Activated CD8-positive, alpha-beta memory T cell treated with anti-CD3 and anti-CD28 coated beads, Interleukin-2, amount 10 ng/mL, durations not matched to agents 7 days and 5 days (primary cell): ENCODE data around the gene GPR25. TPM values are rescaled to one million over a fixed set of nuclear protein-coding genes. Genes with fewer than 3 reads are reported as not detected.
A peak's percentile ranks its signal among the peaks of the same experiment; 100 is the strongest.

Experiments
- ATAC-seq: fragments of 150-1000 bp; cut with Tn5 transposase; one replicate; pipeline ENCODE4 v1.10.0; 2021; ENCODE audit warnings: moderate library complexity
- CTCF ChIA-PET: fragments of 350-600 bp; sonication (Branson Sonifier 250); formaldehyde crosslinking; loops from one replicate; lab custom pipeline; 2021; ENCODE audit warnings: antibody characterized with exemption; lab: Charles Lee
- DNase-seq: peaks from one replicate; pipeline ENCODE4 v3.0.0-alpha.2; 2020
- H3K27ac Mint-ChIP-seq: one replicate; pipeline ENCODE4 v1.8.0; 2021; ENCODE audit warnings: mild to moderate bottlenecking, mixed read lengths
- H3K27me3 Mint-ChIP-seq: one replicate; pipeline ENCODE4 v1.8.0; 2021; ENCODE audit warnings: mixed read lengths
- H3K36me3 Mint-ChIP-seq: one replicate; pipeline ENCODE4 v1.8.0; 2021; ENCODE audit warnings: mild to moderate bottlenecking, mixed read lengths
- H3K4me1 Mint-ChIP-seq: one replicate; pipeline ENCODE4 v1.8.0; 2021; ENCODE audit warnings: mixed read lengths
- H3K4me3 Mint-ChIP-seq: one replicate; pipeline ENCODE4 v1.8.0; 2021; ENCODE audit warnings: mild to moderate bottlenecking, moderate library complexity, mixed read lengths
- H3K9me3 Mint-ChIP-seq: one replicate; pipeline ENCODE4 v1.8.0; 2022; ENCODE audit warnings: low read depth, mixed read lengths
- total RNA-seq, 2 experiments: library from RNA; stranded (reverse); gene quantifications; one replicate each; pipeline ENCODE4 v1.2.3, GENCODE V29; 2021

The GPR25 gene
- total RNA-seq, 2 experiments from 2014 or later, result 0.35 TPM; not detected in 1

- Mint-ChIP-seq H3K27ac (no peak overlapping the region), H3K9me3 (no peaks in the 10 kb centered on the region), H3K4me3 (no peak overlapping the region), H3K27me3 (peaks cover 75% of the 10 kb centered on the region), H3K4me1 (peaks cover 28% of the 10 kb centered on the region), H3K36me3 (no peaks in the 10 kb centered on the region)
- DNase-seq, result peak; percentile 74
- CTCF ChIA-PET, result interaction anchor here (0.7 to 2.3 kb wide), 4 partner anchors 11 to 157 kb away, joined by 3 to 7 read pairs (median 3); no protein-coding TSS in a partner anchor
- ATAC-seq, result peak; percentile 82
These were observed 5.2 kb downstream of the GPR25 start for GRCh38 chr1:200877839-200878551.

GRCh38 chr1:200880212-200880611 is 7.4 kb downstream of the GPR25 start:
- ATAC-seq, result peak; percentile 45
- H3K4me1 Mint-ChIP-seq, result peaks cover 26% of the 10 kb centered on the region
- H3K27ac Mint-ChIP-seq, result no peak overlapping the region
- H3K27me3 Mint-ChIP-seq, result peaks cover 73% of the 10 kb centered on the region
- CTCF ChIA-PET, result interaction anchor here (0.6 to 1.1 kb wide), 2 partner anchors 14 to 141 kb away, joined by 3 read pairs; no protein-coding TSS in a partner anchor
- no peaks in the 10 kb centered on the region for H3K36me3 Mint-ChIP-seq
- H3K9me3 Mint-ChIP-seq, result no peaks in the 10 kb centered on the region
- DNase-seq, result peak; percentile 50
- no peak overlapping the region for H3K4me3 Mint-ChIP-seq

- no peak overlapping the region for H3K27ac Mint-ChIP-seq
- no peaks in the 10 kb centered on the region for H3K36me3 Mint-ChIP-seq
- H3K9me3 Mint-ChIP-seq, result no peaks in the 10 kb centered on the region
- no peak overlapping the region for H3K4me3 Mint-ChIP-seq
- DNase-seq (peak; percentile 19), ATAC-seq (no peak)
- CTCF ChIA-PET, result no interaction called here
- H3K4me1 Mint-ChIP-seq, result peaks cover 41% of the 10 kb centered on the region
- H3K27me3 Mint-ChIP-seq, result peaks cover 59% of the 10 kb centered on the region
These were observed 10.3 kb downstream of the GPR25 start for GRCh38 chr1:200883118-200883517.

- H3K27me3 Mint-ChIP-seq, result peaks cover 64% of the 10 kb centered on the region
- no peak overlapping the region for H3K27ac Mint-ChIP-seq
- no peaks in the 10 kb centered on the region for H3K9me3 Mint-ChIP-seq
- H3K4me3 Mint-ChIP-seq, result no peak overlapping the region
- no peaks in the 10 kb centered on the region for H3K36me3 Mint-ChIP-seq
- CTCF ChIA-PET, result no interaction called here
- DNase-seq (no peak), ATAC-seq (no peak)
- H3K4me1 Mint-ChIP-seq, result peaks cover 55% of the 10 kb centered on the region
These were observed 13.0 kb downstream of the GPR25 start for GRCh38 chr1:200885623-200886402.

GRCh38 chr1:200886594-200886993 is 13.8 kb downstream of the GPR25 start:
- peaks cover 62% of the 10 kb centered on the region for H3K27me3 Mint-ChIP-seq
- H3K4me3 Mint-ChIP-seq, result no peak overlapping the region
- H3K36me3 Mint-ChIP-seq, result no peaks in the 10 kb centered on the region
- DNase-seq, result no peak
- H3K27ac Mint-ChIP-seq, result no peak overlapping the region
- peaks cover 54% of the 10 kb centered on the region for H3K4me1 Mint-ChIP-seq
- no peaks in the 10 kb centered on the region for H3K9me3 Mint-ChIP-seq
- CTCF ChIA-PET, result no interaction called here
- ATAC-seq, result no peak

- ATAC-seq (no peak), DNase-seq (no peak)
- Mint-ChIP-seq H3K9me3 (no peaks in the 10 kb centered on the region), H3K4me1 (peaks cover 55% of the 10 kb centered on the region), H3K27ac (peak overlapping the region; percentile 15), H3K36me3 (no peaks in the 10 kb centered on the region), H3K27me3 (peaks cover 63% of the 10 kb centered on the region), H3K4me3 (no peak overlapping the region)
- CTCF ChIA-PET, result no interaction called here
These were observed 14.3 kb downstream of the GPR25 start for GRCh38 chr1:200887036-200887435.

- Mint-ChIP-seq H3K4me1 (peaks cover 62% of the 10 kb centered on the region), H3K27me3 (peaks cover 69% of the 10 kb centered on the region)
These were observed 15.1 kb downstream of the GPR25 start for GRCh38 chr1:200887772-200888348.

GRCh38 chr1:200888349-200888838 is 15.6 kb downstream of the GPR25 start:
- no peak overlapping the region for H3K4me3 Mint-ChIP-seq
- H3K27ac Mint-ChIP-seq, result no peak overlapping the region
- peak; percentile 90 for ATAC-seq
- peaks cover 62% of the 10 kb centered on the region for H3K4me1 Mint-ChIP-seq
- H3K27me3 Mint-ChIP-seq, result peaks cover 70% of the 10 kb centered on the region
- no peaks in the 10 kb centered on the region for H3K36me3 Mint-ChIP-seq
- CTCF ChIA-PET, result interaction anchor here (0.6 to 1.5 kb wide), 9 partner anchors 15 to 266 kb away, joined by 3 to 6 read pairs (median 3); no protein-coding TSS in a partner anchor
- DNase-seq, result peak; percentile 89
- no peaks in the 10 kb centered on the region for H3K9me3 Mint-ChIP-seq

More at GRCh38 chr1:200887772-200888348, 15.1 kb downstream of the GPR25 start:
- H3K9me3 Mint-ChIP-seq, result no peaks in the 10 kb centered on the region
- no peak for DNase-seq
- CTCF ChIA-PET, result interaction anchor here (0.6 to 1.5 kb wide), 9 partner anchors 14 to 265 kb away, joined by 3 to 6 read pairs (median 3); no protein-coding TSS in a partner anchor
- peak overlapping the region; percentile 62 for H3K27ac Mint-ChIP-seq
- ATAC-seq, result no peak
- H3K36me3 Mint-ChIP-seq, result no peaks in the 10 kb centered on the region
- no peak overlapping the region for H3K4me3 Mint-ChIP-seq

- Mint-ChIP-seq H3K36me3 (no peaks in the 10 kb centered on the region), H3K9me3 (no peaks in the 10 kb centered on the region), H3K4me1 (peaks cover 62% of the 10 kb centered on the region), H3K27me3 (peaks cover 72% of the 10 kb centered on the region), H3K4me3 (no peak overlapping the region), H3K27ac (peak overlapping the region; percentile 35)
- CTCF ChIA-PET, result no interaction called here
- ATAC-seq (peak; percentile 61), DNase-seq (peak; percentile 59)
These were observed 16.8 kb downstream of the GPR25 start for GRCh38 chr1:200889571-200889970.

- H3K27ac Mint-ChIP-seq, result no peak overlapping the region
These were observed 17.2 kb downstream of the GPR25 start for GRCh38 chr1:200890027-200890426.

GRCh38 chr1:200890818-200891773 is 18.3 kb downstream of the GPR25 start:
- H3K36me3 Mint-ChIP-seq, result no peaks in the 10 kb centered on the region
- H3K4me1 Mint-ChIP-seq, result peaks cover 55% of the 10 kb centered on the region
- H3K27ac Mint-ChIP-seq, result no peak overlapping the region
- H3K9me3 Mint-ChIP-seq, result no peaks in the 10 kb centered on the region
- no peak overlapping the region for H3K4me3 Mint-ChIP-seq
- CTCF ChIA-PET, result interaction anchor here (0.6 to 1.3 kb wide), 4 partner anchors 9 to 269 kb away, joined by 3 to 4 read pairs (median 3); no protein-coding TSS in a partner anchor
- ATAC-seq (no peak), DNase-seq (no peak)
- peaks cover 77% of the 10 kb centered on the region for H3K27me3 Mint-ChIP-seq

More at GRCh38 chr1:200890027-200890426, 17.2 kb downstream of the GPR25 start:
- Mint-ChIP-seq H3K4me1 (peaks cover 62% of the 10 kb centered on the region), H3K27me3 (peaks cover 71% of the 10 kb centered on the region), H3K36me3 (no peaks in the 10 kb centered on the region), H3K4me3 (no peak overlapping the region), H3K9me3 (no peaks in the 10 kb centered on the region)
- no peak for ATAC-seq
- CTCF ChIA-PET, result interaction anchor here (1.1 kb wide), 1 partner anchor 268 kb away, joined by 3 read pairs; no protein-coding TSS in a partner anchor
- no peak for DNase-seq

GRCh38 chr1:200891774-200892157 is 19.0 kb downstream of the GPR25 start:
- peaks cover 50% of the 10 kb centered on the region for H3K4me1 Mint-ChIP-seq
- CTCF ChIA-PET, result no interaction called here
- H3K9me3 Mint-ChIP-seq, result no peaks in the 10 kb centered on the region
- H3K4me3 Mint-ChIP-seq, result no peak overlapping the region
- ATAC-seq (no peak), DNase-seq (no peak)
- no peak overlapping the region for H3K27ac Mint-ChIP-seq
- H3K27me3 Mint-ChIP-seq, result peaks cover 80% of the 10 kb centered on the region
- no peaks in the 10 kb centered on the region for H3K36me3 Mint-ChIP-seq
